Epithelial cell of proximal tubule (primary cell): ENCODE measurements around the gene JHY. TPM values are rescaled to one million over a fixed set of nuclear protein-coding genes. Genes with fewer than 3 reads are reported as not detected.
A peak's percentile ranks its signal among the peaks of the same experiment; 100 is the strongest.

Experiments used
- DNase-seq: peaks from one replicate; pipeline ENCODE4 v3.0.0-alpha.2; 2011; ENCODE audit warnings: low read depth
- H3K4me3 ChIP-seq: 2 replicates; pipeline ENCODE4 v1.5.1; 2011; ENCODE audit warnings: low read depth, mild to moderate bottlenecking, low read length
- total RNA-seq: library from RNA; depleted of rRNA; stranded (reverse); fragments of >200 nt; gene quantifications from 2 replicates; pipeline ENCODE4 v1.2.3, GENCODE V29; 2015
- TF ChIP-seq, protein P1 (sequence below): conservative IDR thresholded peaks from 2 replicates; pipeline ENCODE4 v1.5.1; 2012; ENCODE audit warnings: low read depth, mild to moderate bottlenecking, low read length

The JHY gene
- total RNA-seq, 1 donor from 2014 or later: 1.2 TPM

DNA sequence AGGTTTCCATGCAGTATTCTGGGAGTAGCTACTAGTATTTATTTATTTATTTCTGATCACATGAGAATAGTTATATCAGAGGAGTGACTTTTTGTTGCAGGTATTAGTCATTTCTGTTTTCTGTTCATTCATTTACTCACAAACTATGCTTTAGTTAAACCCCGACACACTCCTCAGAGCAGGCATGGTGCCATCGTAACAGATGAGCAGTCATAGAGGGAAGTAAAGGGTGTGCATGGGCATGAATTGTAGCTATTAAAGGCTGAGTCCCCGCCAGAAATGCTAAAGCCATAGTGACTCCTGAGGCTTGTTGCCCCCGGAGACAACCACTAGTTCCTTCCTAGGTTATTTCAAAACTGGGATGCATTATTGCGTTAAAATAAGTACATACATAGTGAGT is 10.6 kb downstream of the JHY start:
- DNase-seq: peak; percentile 93
- TF ChIP-seq, protein P1, sequence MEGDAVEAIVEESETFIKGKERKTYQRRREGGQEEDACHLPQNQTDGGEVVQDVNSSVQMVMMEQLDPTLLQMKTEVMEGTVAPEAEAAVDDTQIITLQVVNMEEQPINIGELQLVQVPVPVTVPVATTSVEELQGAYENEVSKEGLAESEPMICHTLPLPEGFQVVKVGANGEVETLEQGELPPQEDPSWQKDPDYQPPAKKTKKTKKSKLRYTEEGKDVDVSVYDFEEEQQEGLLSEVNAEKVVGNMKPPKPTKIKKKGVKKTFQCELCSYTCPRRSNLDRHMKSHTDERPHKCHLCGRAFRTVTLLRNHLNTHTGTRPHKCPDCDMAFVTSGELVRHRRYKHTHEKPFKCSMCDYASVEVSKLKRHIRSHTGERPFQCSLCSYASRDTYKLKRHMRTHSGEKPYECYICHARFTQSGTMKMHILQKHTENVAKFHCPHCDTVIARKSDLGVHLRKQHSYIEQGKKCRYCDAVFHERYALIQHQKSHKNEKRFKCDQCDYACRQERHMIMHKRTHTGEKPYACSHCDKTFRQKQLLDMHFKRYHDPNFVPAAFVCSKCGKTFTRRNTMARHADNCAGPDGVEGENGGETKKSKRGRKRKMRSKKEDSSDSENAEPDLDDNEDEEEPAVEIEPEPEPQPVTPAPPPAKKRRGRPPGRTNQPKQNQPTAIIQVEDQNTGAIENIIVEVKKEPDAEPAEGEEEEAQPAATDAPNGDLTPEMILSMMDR: no peak
- no peak overlapping the region for H3K4me3 ChIP-seq

DNA sequence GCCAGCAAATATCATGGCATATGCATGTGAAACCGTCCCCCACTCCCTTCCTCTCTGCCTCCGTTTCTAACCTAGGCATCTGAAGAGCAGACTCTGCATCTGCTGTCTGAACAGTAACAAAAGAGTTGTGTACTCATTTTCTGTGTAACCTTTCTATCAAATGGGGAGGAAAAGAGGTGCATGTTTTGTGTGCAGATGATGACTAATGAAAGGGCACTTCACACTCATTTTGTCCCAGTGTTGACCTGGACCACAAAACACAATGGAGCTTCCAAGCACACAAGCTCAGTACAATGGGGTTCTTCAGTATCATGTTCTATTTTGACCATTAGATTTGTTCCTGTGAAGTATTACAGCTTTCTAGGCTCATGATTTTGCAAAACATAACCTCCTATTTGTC is 13.0 kb downstream of the JHY start:
- H3K4me3 ChIP-seq: no peak overlapping the region
- DNase-seq: no peak
- TF ChIP-seq, protein P1: no peak

DNA sequence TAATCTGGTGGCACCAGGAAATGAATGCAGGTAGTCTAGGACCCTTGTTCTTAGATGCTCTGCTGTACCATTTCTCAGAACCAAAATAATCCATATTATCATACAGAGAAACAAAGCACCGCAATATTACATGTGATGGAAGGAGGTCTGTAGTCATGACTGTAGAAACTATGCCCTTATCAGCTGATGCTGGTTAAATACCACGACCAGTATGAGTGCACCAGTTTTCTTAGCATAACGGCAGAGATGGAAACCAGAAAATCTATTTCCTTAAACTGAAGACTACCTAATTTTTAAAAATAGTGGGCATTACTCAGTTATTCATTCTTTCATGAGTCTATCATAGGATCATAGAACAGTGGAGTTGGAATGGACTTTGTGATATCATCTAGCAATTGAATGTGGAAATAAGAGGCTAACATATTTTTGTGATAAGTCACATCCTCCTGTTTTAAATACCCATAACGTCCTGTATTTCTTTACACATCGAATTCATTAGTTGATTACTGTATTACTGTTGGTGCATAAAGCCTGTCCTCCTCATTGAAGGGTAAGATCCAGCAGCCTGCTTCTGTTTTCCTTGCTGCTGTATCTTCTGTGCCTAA is 15.1 kb downstream of the JHY start:
- TF ChIP-seq, protein P1: no peak
- H3K4me3 ChIP-seq: no peak overlapping the region
- no peak for DNase-seq

DNA sequence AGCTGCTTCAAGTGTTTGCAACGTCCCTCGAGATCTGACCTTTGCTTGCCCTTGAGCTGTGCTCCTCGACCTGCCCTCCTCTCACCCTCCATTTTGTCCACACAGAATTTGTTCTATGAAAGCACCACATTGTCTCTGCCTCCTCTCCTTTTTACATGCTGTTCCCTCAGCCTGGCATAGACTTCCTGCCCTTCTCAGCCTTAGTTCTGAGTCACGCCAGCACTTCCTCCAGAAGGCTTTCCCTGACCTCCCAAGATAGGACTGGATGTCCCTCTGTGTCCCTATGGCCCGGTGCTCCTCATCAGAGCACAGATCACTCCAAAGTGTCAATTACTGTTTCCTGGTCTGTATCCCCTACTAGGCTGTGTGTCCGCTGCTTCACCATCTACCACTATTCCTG is 16.2 kb downstream of the JHY start:
- TF ChIP-seq, protein P1: no peak
- no peak for DNase-seq
- no peak overlapping the region for H3K4me3 ChIP-seq

DNA sequence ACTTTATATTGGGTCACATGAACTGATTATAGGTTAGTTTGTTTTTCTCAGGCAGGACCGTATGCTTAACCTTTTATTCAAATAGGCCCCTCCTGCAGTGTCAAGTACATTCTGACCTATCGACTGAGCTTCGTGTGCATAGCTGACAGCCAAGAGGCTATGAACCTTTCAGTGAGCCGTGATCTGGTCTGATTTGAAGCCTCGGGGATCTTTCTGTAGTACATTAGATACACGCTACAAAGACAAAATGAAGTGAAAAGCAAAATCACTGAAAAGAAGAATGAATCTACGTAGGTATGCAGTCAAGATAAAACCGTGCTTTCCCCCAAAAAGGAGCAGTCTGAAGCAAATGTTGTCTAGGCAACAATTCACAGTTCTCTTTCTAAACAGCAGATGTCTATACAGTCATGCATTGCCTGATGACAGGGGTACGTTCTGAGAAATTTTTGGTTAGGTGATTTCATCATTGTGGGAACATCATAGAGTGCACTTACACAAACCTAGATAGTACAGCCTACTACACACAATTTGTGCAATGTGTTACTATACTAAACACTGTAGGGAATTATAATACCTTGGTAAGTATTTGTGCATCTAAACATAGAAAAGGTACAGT is 18.1 kb downstream of the JHY start:
- TF ChIP-seq, protein P1: no peak
- no peak overlapping the region for H3K4me3 ChIP-seq
- DNase-seq: no peak

DNA sequence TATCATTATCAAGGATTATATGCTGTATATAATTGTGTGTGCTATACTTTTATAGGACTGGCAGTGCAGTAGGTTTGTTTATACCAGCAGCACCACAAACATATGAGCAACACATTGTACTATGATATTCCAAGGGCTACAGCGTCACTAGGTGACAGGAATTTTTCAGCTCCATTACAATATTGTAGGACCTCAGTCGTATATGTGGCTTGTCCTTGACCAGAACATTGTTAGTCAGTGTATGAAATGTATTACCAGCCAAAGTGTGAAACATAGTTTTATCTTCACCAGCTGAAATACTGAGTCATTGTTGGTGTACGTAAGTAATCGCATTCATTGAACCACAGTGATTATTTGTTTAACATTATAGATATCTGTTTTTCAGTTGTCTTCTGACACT is 20.4 kb downstream of the JHY start:
- TF ChIP-seq, protein P1: no peak
- DNase-seq: no peak
- no peak overlapping the region for H3K4me3 ChIP-seq

DNA sequence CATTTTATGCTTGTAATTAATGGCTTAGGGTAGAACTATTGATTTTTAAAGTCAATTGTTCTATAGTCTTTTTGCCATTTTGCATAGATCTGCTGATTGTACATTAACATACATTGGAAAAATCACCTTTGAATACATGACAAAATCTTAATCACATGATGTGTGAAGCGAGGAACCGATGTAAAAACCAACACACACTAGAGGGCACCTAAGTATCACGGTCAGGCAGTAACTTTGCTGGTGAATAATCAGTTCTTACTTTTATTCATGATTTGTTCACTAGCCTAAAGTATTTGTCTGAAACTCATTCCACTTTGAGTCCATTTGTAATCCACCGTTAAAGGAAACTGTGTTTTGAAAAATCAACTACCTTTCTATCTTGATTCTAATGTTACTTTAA is 28.2 kb downstream of the JHY start:
- no peak for DNase-seq
- H3K4me3 ChIP-seq: no peak overlapping the region

More for the DNA sequence above, 28.2 kb downstream of the JHY start:
- TF ChIP-seq, protein P1: peak; percentile 72
